Measurements from ENCODE around the gene PAPOLB. TPM values are rescaled to one million over a fixed set of nuclear protein-coding genes. Genes with fewer than 3 reads are reported as not detected.

Gene PAPOLB
- total RNA-seq, 1 experiment from 2014 or later = not detected

DNA sequence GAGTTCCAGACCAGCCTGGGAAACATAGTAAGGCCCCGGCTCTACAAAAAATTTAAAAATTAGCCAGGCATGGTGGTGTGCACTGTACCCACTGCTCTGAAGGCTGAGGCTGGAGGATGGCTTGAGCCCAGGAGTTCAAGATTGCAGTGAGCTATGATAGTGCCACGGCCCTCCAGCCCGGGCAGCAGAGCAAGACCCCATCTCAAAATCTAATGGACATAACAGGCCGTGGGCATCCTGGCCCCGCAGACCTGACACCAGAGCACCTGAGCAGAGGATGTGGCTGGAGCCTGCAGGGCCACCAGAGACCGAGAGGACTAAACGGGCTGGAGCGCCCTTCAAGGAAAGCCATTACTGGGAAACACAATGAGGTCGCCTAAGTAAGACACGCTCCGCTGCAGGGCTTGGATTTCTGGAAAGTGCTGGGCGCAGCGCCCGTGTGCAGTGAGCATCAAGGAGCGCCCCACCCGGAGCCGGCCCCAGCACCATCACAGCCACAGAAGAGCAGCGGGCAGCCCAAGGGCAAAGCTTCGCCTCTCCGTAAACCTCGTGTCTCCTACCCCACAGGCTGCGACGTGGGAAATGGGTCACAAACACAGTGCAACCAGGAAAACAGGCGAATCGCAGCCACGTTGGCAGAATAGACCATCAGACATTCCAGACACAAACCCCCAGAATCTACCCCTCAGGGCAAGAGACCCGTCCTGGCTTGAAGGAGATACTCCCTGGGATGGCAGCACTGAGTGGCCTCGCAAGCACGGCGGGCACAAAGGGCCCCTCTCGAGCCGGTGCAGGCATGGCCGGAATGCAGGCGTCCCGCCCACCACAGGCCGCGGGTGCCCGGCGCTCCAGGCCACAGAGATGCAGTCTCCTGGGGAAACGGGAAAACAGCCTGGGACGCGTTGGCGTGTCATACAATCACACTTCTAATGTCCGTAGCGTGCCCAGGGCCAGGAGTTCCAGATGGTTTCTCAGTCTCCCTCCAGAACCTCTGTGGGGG is 16.8 kb upstream of the PAPOLB start:
- DNase-seq (ENCODE audit: low read depth) = peak; percentile 34

DNA sequence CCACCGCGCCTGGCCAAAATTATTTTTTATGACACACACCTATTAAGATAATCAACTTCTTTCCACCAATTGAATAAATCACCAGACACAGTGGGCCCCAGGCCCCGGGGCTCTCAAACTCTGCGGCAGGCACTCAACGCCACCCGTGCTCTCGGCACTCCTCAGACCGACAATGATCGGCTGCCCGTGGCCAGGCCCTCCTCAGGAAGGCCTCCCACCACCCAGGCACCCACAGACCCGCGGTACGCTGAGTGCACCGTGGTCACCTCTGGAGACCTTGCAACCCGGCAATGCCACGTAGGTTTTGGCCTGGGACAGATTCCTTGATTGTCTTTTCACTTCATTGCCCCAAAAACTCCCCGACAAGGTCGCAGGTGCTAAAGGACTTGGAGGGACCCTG is 14.8 kb upstream of the PAPOLB start:
- DNase-seq (ENCODE audit: low read depth) = no peak

DNA sequence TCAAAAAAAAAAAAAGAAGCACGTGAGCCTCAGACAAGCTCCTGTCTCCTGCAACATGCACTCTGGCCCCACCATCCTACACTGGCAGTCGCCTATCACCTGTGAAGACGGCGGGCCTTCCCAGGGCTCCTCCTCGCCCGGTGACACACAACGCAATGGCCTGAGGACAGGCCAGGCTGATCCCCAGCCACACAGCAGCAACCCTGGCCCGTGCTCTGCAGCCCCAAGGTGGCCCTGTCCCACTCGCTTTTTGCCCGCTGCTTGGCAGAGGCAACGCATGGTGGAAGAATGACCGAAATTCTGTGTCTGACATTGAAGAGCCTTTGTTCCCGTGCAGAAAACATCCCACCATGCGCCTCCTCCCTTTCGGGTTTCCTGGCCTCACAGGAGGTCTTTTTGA is 13.6 kb upstream of the PAPOLB start:
- no peak for DNase-seq (ENCODE audit: low read depth)

DNA sequence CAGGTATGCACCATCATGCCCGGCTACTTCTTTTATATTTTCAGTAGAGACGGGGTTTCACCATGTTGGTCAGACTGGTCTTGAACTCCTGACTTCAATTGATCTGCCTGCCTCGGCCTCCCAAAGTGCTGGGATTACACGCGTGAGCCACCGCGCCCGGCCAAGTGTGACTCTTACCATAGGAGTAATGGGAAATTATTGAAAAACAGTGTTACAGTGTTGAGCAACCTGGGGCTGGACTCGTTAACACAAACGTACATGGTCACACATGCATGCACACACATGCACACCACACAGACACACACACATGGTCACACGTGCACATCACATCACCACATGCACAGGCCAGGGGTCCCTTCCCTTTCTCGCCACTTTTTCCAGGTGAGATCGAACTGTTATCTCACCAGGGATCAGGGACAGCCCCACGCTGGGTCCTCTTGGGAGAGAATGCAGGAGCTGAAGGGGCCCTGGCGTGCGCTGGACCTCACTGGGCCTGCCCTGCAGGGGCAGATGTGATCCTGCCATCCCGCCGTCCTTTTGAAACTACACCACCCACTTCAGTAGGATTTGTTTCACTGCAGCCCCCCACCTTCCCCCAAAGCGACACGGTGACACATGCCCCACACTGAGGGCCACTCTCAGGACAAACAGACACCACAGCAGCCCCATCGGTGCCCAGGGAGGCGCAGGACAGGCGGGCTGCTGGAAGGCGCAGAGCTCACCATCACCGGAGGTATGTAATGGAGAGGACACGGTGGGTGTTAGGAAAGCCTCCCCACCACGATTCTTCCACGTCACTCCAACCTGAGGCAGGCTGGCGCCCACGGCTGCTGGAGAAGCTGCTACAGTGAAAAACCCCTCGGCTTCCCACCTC is 11.5 kb upstream of the PAPOLB start:
- no peak for DNase-seq (ENCODE audit: low read depth)

DNA sequence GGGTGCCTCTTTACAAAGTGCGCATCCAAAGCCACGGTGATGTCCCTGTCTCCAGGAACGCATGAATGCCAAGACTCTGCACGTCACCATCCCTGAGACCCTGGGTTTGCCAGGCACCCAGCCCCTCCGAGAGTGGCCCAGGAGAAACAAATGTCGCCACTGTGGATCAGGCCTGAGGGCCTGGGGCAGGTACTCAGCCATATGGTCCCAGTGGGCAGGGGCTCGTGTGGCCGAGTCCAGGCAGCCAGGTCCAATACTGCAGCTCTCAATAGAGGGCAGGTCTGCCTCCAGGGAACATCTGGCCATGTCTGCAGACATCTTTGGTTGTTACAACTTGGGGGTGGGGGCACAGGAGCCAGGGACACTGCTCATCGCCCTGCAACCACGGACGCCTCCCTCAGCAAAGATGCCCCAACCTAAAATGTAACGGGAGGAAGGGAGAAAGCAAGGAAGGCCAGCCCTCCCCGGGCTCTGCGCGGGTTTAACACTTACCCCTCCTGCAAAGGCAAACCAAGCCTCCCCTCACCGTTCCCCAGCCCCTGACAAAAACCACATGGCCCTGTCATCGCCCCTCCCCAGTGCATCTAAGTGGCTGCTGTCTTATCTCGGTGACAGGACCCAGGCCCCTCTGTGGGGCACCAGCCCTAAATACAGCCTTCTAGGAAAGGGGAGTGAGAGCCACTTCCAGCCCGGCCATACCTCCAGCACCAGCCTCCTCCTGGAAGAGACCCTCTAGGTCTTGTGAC is 10.3 kb upstream of the PAPOLB start:
- no peak for DNase-seq (ENCODE audit: low read depth)

DNA sequence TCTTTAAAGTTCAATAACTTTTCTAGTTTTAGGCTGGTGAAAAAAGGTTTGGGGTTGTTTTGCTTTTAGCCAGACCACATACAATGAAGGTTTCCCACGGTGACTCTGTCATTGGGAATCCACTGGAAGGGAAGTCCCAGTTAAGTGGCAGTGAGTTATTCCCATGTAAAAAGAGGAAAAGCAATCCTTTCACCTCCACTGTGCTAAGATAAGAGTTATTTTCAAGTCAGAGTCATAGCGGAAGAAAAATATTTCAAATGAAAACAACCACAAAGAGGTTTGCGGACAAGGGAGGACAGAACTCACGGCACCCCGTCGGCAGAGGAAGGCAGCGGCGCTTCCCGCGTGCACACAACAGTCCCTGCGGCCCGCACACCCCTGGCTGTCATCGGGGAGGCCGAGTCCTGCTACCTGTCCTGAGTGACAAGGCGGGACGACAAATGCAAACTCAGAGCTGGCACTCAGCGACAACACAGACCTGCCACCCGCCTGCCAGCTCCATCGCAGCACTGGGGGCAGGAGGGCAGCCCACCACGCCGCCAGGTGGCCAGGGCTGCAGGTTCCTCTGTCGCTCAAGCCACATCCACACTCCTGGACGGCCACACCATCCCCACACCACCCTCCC is 9.3 kb upstream of the PAPOLB start:
- peak; percentile 78 for DNase-seq (ENCODE audit: low read depth)

DNA sequence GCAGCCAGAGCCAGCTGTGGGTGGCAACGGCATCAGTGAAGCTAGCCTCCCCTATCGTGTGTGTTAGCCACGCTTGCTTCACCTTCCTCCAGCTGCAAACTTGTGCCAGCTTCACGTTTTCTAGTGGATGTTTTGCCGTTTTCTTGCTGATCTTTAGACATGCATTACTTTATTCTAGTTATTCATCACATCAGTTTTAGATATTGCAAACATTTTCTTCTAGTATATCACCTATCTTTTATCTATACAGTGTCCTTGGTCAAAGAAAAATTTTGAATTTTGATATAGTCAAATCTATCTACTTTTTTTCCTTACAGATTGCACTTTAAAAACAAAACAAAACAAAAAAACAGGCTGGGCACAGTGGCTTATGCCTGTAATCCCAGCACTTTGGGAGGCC is 6.7 kb upstream of the PAPOLB start:
- DNase-seq (ENCODE audit: low read depth) = no peak

DNA sequence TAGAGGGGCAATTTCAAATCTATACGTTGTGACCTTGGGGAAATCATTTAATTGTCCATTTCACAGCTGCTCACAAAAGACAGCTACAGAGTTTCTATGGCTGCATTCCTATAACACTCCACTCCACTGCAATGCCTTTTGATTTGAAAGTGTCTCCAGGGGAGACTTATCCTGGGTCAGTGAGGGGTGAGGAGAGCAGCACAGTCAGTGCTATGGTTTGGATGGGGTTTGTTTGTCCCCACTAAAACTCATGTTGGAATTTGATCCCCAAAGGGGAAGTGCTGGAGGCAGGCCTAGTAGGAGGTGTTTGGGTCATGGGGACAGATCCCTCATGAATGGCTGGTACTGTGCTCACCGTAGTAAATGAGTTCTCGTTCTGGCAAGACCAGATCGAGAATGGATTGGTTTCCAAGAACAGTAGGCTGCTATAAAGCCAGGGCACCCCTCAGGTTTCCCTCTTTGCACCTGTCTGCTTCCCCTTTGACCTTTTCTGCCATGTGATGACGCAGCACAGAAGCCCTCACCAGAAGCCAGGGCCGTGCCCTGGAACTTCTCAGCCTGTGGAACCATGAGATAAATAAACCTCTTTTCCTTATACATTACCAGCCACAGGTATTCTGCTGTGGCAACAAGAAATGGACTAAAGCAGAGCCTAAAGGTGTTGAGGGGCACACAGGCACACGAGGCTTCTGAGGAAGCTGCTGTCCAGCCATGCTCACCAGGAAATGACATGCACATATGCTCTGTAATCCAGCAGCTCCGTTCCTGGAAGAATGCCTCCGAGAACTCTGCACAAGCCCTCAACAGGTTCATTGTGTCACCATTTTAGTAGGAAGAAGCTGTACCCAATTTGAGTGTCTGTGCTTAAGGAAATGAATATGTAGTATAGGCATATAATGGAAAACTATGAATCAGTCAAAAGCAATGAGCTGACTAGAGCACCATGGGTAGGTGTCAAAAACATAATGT is 5.0 kb upstream of the PAPOLB start:
- no peak for DNase-seq (ENCODE audit: low read depth)

DNA sequence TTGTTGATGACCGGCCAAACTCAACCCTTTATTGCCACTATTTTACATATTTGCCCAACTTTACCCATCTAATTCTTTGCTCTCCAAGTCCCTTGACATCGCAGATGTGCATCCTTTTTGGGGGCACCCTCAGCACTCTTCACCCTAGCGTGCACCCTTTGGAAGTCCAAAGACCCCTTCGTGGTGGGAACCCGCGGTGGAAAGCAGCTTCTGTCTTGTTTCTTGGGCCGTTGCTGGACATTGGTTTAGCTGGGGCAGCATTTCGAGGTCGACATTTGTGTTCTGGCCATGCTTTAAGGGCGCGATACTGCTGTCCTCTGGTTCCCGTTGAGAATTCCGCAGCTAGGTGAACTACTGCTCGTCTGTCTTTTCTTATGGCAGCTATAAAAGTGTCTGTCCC is 326 bp upstream of the PAPOLB start:
- DNase-seq (ENCODE audit: low read depth) = no peak

DNA sequence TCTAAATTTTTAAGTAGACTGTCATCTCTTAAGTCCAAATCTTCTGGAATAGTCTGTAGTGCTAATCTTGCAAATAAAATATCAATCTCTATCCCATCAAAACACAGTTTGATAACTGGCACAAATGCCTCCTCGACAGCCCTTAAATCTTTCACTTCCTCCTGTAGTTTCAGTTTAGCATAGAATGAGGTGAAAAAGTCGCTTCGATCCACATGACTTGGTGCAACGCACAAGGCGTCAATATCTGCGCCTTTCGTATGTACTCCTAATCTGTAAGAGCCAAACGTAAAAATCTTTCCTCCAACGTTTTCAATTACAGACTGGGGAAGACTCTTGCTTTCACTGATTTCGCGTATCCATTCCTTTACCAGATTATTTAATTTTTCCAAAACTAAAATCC is 603 bp downstream of the PAPOLB start:
- DNase-seq (ENCODE audit: low read depth) = no peak

DNA sequence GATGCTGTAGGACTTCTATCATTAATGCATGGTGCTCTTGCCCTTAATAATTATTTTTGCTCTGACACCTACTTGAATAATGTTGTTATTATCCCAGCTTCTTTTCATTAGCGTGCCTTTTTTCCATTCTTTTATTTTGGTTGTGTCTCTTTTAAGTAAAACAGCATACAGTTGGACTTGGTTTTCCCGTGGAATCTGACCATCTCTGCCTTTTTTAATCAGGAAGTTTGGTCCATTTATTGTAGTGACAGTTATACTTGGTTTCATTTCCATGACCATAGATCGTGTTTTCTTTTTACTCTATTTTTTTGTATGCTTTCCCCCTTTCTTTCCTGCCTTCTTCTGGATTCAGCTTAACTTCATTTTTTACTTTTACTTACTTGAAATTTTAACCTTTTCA is 4.6 kb downstream of the PAPOLB start:
- no peak for DNase-seq (ENCODE audit: low read depth)

DNA sequence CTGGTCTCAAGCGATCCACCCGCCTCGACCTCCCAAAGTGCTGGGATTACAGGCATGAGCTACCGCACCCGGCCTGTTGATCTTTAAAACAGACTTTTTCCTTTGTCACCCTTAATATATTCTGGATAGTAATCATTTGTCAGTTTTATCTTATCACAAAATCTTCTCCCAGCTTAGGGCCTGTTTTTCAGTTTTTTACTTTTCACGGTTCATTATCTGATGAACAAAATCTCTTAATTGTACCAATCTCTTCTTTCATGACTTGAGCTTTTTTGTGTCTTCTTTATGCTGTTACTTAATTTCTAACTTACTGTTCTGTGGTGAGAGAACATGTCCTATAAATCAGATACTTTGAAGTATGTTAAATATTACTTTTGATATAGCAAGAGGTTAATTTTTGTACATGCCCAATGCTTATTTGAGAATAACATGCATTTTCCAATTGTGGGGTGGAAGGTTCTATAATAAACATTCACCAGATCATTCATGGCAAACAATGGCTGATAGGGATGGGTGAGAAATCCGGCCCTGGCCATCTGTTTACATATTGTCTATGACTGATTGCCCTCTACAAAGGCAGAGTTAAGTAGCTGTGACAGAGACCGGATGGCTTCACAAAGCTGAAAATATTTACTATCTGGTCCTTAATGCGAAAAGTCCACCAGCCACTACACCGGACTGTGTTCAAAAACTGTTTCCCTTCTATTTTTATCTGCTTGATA is 5.3 kb downstream of the PAPOLB start:
- DNase-seq (ENCODE audit: low read depth) = no peak

DNA sequence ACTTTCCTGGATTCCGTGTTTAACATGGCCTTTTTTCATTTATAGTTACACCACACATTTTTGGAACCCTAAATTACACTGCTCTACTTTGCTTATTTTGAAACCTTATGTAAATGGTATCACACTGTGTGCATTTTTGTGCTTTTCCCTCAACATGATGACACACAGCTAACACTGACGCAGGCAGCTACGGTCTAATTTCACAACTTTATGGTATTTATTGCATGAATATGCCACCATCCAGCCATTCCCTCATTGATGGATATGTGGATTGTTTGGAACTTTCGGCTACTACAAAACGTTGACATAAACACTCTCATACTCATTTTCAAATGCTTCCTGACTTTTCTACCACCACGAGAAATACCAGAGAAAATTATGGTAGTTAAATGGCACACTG is 6.9 kb downstream of the PAPOLB start:
- DNase-seq (ENCODE audit: low read depth) = no peak

DNA sequence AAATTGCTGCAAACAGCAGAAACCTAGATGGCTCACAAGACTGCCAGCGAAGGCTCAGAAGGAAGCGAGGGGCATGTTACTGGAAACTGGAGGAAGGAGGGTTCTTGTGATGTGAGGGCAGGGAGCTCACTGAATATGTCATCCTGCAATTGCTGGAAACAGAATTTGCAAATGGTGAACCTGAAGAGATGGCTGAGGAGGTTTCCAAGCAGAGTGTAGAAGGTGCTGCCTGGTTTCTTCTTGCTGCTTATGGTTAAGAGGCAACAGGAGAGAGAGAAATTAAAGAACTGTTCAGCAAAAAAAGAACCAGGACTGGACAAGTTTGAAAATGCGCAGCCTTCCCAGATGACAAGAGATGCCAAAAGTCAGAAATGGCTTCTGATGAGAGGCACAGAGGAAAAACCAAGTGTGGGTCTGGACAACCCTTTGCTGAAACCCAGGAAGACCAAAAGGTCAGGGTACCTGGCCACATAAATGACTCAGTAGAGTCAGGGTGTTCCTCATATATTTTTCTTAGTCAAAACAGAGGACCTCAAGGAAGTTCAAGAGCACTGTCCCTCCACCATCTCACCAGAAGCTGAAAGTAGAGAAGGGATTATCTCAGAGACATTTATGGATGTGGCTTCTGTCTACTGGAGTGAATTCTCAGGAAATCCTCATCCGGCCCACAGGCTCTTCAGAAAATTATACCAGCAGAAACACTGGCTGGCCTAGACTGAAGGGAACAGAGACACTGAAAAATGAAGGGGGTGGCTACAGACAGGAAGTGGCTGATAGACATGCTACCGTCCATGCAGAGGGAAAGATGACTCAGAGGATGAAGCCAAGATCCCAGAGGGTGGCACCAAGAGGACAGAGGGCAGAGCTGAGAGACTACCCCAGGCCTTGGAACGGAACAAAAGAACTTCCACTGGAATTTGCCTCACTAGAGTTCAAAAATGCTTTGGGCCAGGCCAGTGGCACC is 10.1 kb downstream of the PAPOLB start:
- peak; percentile 57 for DNase-seq (ENCODE audit: low read depth)

DNA sequence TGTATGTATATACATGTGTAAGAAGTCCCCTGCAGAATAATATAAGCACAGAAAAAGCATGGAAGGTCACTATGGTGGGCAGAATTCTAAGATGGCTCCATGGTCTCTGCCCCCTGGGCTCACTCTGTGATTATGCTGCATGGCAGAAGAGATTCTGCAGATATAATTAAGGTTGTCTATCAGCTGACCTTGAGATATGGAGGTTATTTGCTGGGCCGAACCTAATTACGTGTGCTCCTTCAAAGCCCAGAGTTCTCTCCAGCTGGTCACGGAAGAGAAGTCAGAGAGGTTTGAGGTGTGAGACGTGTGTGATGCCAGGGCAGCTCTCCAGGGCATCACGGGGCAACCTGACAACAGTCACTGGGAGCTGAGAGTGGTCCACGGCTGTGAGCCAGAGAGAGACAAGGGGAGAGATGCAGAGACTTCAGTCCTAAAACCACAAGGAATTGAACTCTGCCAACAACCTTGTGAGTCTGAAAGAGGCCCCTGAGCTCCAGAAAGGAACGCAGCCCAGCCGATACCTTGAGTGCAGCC is 11.5 kb downstream of the PAPOLB start:
- no peak for DNase-seq (ENCODE audit: low read depth)

DNA sequence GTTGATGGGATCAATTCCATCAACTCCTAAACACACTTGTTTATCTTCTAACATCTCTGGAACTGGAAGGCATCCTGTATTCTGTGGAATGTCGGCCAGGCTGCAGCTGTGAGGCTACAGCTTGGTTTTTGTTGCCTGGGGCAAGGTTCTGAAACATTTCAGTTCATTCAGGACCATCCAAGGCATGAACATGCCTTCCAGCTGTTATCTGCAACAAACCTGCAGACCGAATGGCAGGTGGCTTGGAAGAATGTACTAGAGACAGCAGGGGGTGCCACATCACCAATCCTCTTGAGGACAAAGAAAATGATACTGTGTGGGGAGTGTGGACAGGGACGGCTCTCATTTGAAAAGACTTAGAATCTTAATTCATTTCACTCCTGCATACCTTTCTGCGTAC is 12.4 kb downstream of the PAPOLB start:
- DNase-seq (ENCODE audit: low read depth) = peak; percentile 60

DNA sequence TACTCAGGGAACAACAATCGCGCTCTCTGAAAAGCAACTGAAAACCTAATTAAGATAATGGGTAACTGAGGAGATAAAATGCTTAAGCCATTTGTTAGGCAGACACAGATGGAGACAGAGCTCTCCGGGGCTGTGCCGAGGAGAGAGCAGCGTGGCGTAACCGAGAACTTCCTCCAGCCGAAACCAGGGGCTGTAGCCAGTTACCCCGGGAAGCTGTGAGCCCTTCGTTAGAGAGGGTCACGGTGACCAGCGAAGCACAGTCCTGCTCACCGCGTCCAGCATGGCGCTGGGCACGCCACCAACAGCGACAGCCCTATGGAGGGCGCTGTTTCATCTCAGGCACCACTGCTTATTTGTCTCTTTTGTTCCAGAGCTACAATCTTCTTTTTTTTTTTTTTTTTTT is 16.1 kb downstream of the PAPOLB start:
- peak; percentile 77 for DNase-seq (ENCODE audit: low read depth)

Measured in Daoy (cell line).